Neural cell (in vitro differentiated cells): ENCODE results near the gene CRB3. TPM values are rescaled to one million over a fixed set of nuclear protein-coding genes. Genes with fewer than 3 reads are reported as not detected.

Experiments used
- H2AFZ ChIP-seq: fragments of 200-600, 300-800 bp; sonication (generic), shearing (Covaris generic); 2 replicates; pipeline ENCODE4 v1.6.0; 2014; ENCODE audit warnings: low read depth, mild to moderate bottlenecking, antibody characterized with exemption, low read length, moderate library complexity
- H3F3A ChIP-seq: fragments of 200-600 bp; shearing (Covaris generic); 2 replicates; pipeline ENCODE4 v1.6.1; 2016; ENCODE audit warnings: mild to moderate bottlenecking, moderate library complexity, mixed read lengths, antibody characterized with exemption, low read length; ENCODE audit not compliant: insufficient read depth, poor library complexity, severe bottlenecking
- H3K27ac ChIP-seq: fragments of 200-600, 300-800 bp; sonication (generic), shearing (Covaris generic); 2 replicates; pipeline ENCODE4 v1.5.1; 2014; ENCODE audit warnings: mild to moderate bottlenecking, low read length, moderate library complexity
- H3K27me3 ChIP-seq: fragments of 300-800, 200-600 bp; sonication (generic), shearing (Covaris generic); 2 replicates; pipeline ENCODE4 v1.6.0; 2014; ENCODE audit warnings: mild to moderate bottlenecking, low read depth, low read length, moderate library complexity; ENCODE audit not compliant: insufficient read depth
- H3K36me3 ChIP-seq: fragments of 300-800, 200-600 bp; sonication (generic), shearing (Covaris generic); 2 replicates; pipeline ENCODE4 v1.5.1; 2014; ENCODE audit warnings: mild to moderate bottlenecking, antibody characterized with exemption, low read length, moderate library complexity; ENCODE audit not compliant: insufficient read depth
- H3K4me2 ChIP-seq: fragments of 300-800, 200-600 bp; sonication (generic), shearing (Covaris generic); 2 replicates; pipeline ENCODE4 v1.6.0; 2014; ENCODE audit warnings: mild to moderate bottlenecking, low read length
- H3K4me3 ChIP-seq: fragments of 300-800, 200-600 bp; sonication (generic), shearing (Covaris generic); 2 replicates; pipeline ENCODE4 v1.5.1; 2014; ENCODE audit warnings: mild to moderate bottlenecking, low read length, moderate library complexity
- H3K79me2 ChIP-seq: fragments of 200-600 bp; shearing (Covaris generic); replicated peaks from 2 replicates; pipeline ENCODE4 v1.6.0; 2014; ENCODE audit warnings: mild to moderate bottlenecking, low read length, moderate library complexity; ENCODE audit not compliant: insufficient read depth
- H3K9ac ChIP-seq: fragments of 300-800, 200-600 bp; sonication (generic), shearing (Covaris generic); 2 replicates; pipeline ENCODE4 v1.6.1; 2016; ENCODE audit warnings: mild to moderate bottlenecking, low read length, mixed read lengths
- H3K9me2 ChIP-seq: fragments of 200-600 bp; shearing (Covaris generic); 2 replicates; pipeline ENCODE4 v1.6.1; 2016; ENCODE audit warnings: mild to moderate bottlenecking, low read length, mixed read lengths; ENCODE audit not compliant: insufficient read depth
- H3K9me3 ChIP-seq: fragments of 200-600, 300-800 bp; sonication (generic), shearing (Covaris generic); 2 replicates; pipeline ENCODE4 v1.6.1; 2016; ENCODE audit warnings: mild to moderate bottlenecking, mixed run types, low read length, moderate library complexity, mixed read lengths
- H4K20me1 ChIP-seq: fragments of 200-600 bp; shearing (Covaris generic); 2 replicates; pipeline ENCODE4 v1.6.1; 2016; ENCODE audit warnings: mild to moderate bottlenecking, mixed run types; ENCODE audit not compliant: insufficient read depth
- CTCF ChIP-seq: fragments of 450-650 bp; IDR thresholded peaks from 2 replicates; pipeline ENCODE4 v1.5.1; 2014; ENCODE audit warnings: antibody characterized with exemption, mild to moderate bottlenecking, moderate library complexity; ENCODE audit not compliant: poor library complexity, severe bottlenecking
- EP300 ChIP-seq: fragments of 450-650 bp; conservative IDR thresholded peaks from 2 replicates; pipeline ENCODE4 v1.6.1; 2014; ENCODE audit warnings: antibody characterized with exemption, mild to moderate bottlenecking, moderate library complexity; ENCODE audit not compliant: poor library complexity, severe bottlenecking
- EZH2 ChIP-seq: fragments of 200-600, 300-800 bp; shearing (Covaris generic), sonication (generic); IDR thresholded peaks from 2 replicates; pipeline ENCODE4 v1.6.1; 2014; ENCODE audit warnings: antibody characterized with exemption, low read length, borderline replicate concordance, mild to moderate bottlenecking; ENCODE audit not compliant: insufficient read depth, poor library complexity, severe bottlenecking
- MXI1 ChIP-seq: fragments of 450-650 bp; conservative IDR thresholded peaks from 2 replicates; pipeline ENCODE4 v1.6.1; 2014; ENCODE audit warnings: antibody characterized with exemption, mild to moderate bottlenecking; ENCODE audit not compliant: poor library complexity, severe bottlenecking
- POLR2AphosphoS5 ChIP-seq: IDR thresholded peaks from 2 replicates; pipeline ENCODE4 v1.6.1; 2012
- RAD21 ChIP-seq: fragments of 450-650 bp; conservative IDR thresholded peaks from 2 replicates; pipeline ENCODE4 v1.6.1; 2014; ENCODE audit warnings: antibody characterized with exemption, mild to moderate bottlenecking, moderate library complexity
- REST ChIP-seq: IDR thresholded peaks from 2 replicates; pipeline ENCODE4 v1.6.1; 2012; ENCODE audit warnings: borderline replicate concordance
- SMC3 ChIP-seq: fragments of 450-650 bp; conservative IDR thresholded peaks from 2 replicates; pipeline ENCODE4 v1.6.1; 2014; ENCODE audit warnings: antibody characterized with exemption, mild to moderate bottlenecking, moderate library complexity; ENCODE audit not compliant: poor library complexity
- TAF1 ChIP-seq: IDR thresholded peaks from 2 replicates; pipeline ENCODE4 v1.6.1; 2012; ENCODE audit warnings: low read depth
- polyA plus RNA-seq: library from polyadenylated mRNA; depleted of rRNA; stranded (reverse); fragments of >200 nt; gene quantifications from 2 replicates; pipeline ENCODE4 v1.2.3, GENCODE V29; 2014

CRB3 gene
- polyA plus RNA-seq, 1 donor from 2014 or later: 0.43 TPM

- Histone ChIP-seq H3F3A (no peaks in the 10 kb centered on the region), H3K4me3 (no peak overlapping the region), H3K36me3 (no peaks in the 10 kb centered on the region), H3K9ac (no peak overlapping the region), H3K9me3 (no peaks in the 10 kb centered on the region), H3K4me2 (no peak overlapping the region), H3K79me2 (no peaks in the 10 kb centered on the region), H4K20me1 (no peaks in the 10 kb centered on the region), H3K27ac (no peak overlapping the region), H2AFZ (no peak overlapping the region), H3K27me3 (no peaks in the 10 kb centered on the region), H3K9me2 (no peaks in the 10 kb centered on the region)
- TF ChIP-seq RAD21: no peak
- TF ChIP-seq EP300: no peak
- TF ChIP-seq CTCF: no peak
- TF ChIP-seq REST: no peak
- TF ChIP-seq TAF1: no peak
- no peak for TF ChIP-seq MXI1
- no peak for TF ChIP-seq POLR2AphosphoS5
- no peak for TF ChIP-seq EZH2
- no peak for TF ChIP-seq SMC3
These were observed 16.0 kb upstream of the CRB3 start for GRCh38 chr19:6448045-6448444.

GRCh38 chr19:6450166-6450565 is 13.9 kb upstream of the CRB3 start:
- no peaks in the 10 kb centered on the region for H3K27me3 ChIP-seq
- peaks cover 11% of the 10 kb centered on the region for H3K9me3 ChIP-seq

More at GRCh38 chr19:6450166-6450565, 13.9 kb upstream of the CRB3 start:
- Histone ChIP-seq H3K27ac (no peak overlapping the region), H3K36me3 (peaks cover 20% of the 10 kb centered on the region), H4K20me1 (no peaks in the 10 kb centered on the region), H3K79me2 (no peaks in the 10 kb centered on the region), H2AFZ (no peak overlapping the region), H3F3A (no peaks in the 10 kb centered on the region), H3K4me2 (no peak overlapping the region), H3K9me2 (no peaks in the 10 kb centered on the region), H3K4me3 (no peak overlapping the region), H3K9ac (no peak overlapping the region)
- TF ChIP-seq CTCF: no peak
- TF ChIP-seq REST: no peak
- TF ChIP-seq POLR2AphosphoS5: no peak
- TF ChIP-seq SMC3: no peak
- no peak for TF ChIP-seq EZH2
- TF ChIP-seq MXI1: no peak
